CD4-positive, CD25-positive, alpha-beta regulatory T cell (primary cell): ENCODE data around the gene GARNL3. TPM values are rescaled to one million over a fixed set of nuclear protein-coding genes. Genes with fewer than 3 reads are reported as not detected.
A peak's percentile ranks its signal among the peaks of the same experiment; 100 is the strongest.

ENCODE experiments used
- ATAC-seq, 2 donors: fragments of 150-1000 bp; cut with Tn5 transposase; one replicate each; pipeline ENCODE4 v1.10.0; 2021; ENCODE audit warnings: low read depth in 2 of 2, moderate number of reproducible peaks in 2 of 2, moderate library complexity in 1 of 2
- DNase-seq, 3 donors: peaks; one replicate each; pipeline versions ENCODE4 v3.0.0 to v3.0.0-alpha.2; 2012 to 2022; ENCODE audit warnings: mixed read lengths in 1 of 3
- H3K27ac ChIP-seq: one replicate; pipeline ENCODE4 v1.7.0; 2013; ENCODE audit warnings: mild to moderate bottlenecking, low read length; ENCODE audit not compliant: insufficient read depth, poor library complexity, severe bottlenecking
- H3K27me3 ChIP-seq: one replicate; pipeline ENCODE4 v1.7.0; 2013; ENCODE audit warnings: low read length; ENCODE audit not compliant: control insufficient read depth, insufficient read depth
- H3K36me3 ChIP-seq: one replicate; pipeline ENCODE4 v1.7.0; 2013; ENCODE audit warnings: mild to moderate bottlenecking, low read length, moderate library complexity; ENCODE audit not compliant: control insufficient read depth, insufficient read depth
- H3K4me1 ChIP-seq: 2 replicates; pipeline ENCODE4 v1.7.0; 2013; ENCODE audit warnings: mild to moderate bottlenecking, low read length; ENCODE audit not compliant: insufficient read depth, control insufficient read depth, poor library complexity, severe bottlenecking
- H3K4me3 ChIP-seq: one replicate; pipeline ENCODE4 v1.7.0; 2013; ENCODE audit warnings: low read depth, mild to moderate bottlenecking, low read length, moderate library complexity
- H3K9me3 ChIP-seq, 2 experiments: 1 replicate in 1 of 2; 2 replicates in 1 of 2; pipeline ENCODE4 v1.7.0; 2013; ENCODE audit warnings: low read length in 2 of 2, mild to moderate bottlenecking in 1 of 2, moderate library complexity in 1 of 2; ENCODE audit not compliant: control insufficient read depth in 2 of 2
- H3K27ac Mint-ChIP-seq, 3 donors: one replicate each; pipeline ENCODE4 v1.8.0; 2020 to 2022; ENCODE audit warnings: mild to moderate bottlenecking in 3 of 3, mixed read lengths in 3 of 3, moderate library complexity in 2 of 3
- H3K27me3 Mint-ChIP-seq: one replicate; pipeline ENCODE4 v1.8.0; 2022; ENCODE audit warnings: mild to moderate bottlenecking, mixed read lengths
- H3K36me3 Mint-ChIP-seq: one replicate; pipeline ENCODE4 v1.8.0; 2020; ENCODE audit warnings: mixed read lengths
- H3K4me1 Mint-ChIP-seq, 4 donors: one replicate each; pipeline ENCODE4 v1.8.0; 2020 to 2022; ENCODE audit warnings: mixed read lengths in 4 of 4, mild to moderate bottlenecking in 1 of 4
- H3K4me3 Mint-ChIP-seq, 4 donors: one replicate each; pipeline ENCODE4 v1.8.0; 2020 to 2022; ENCODE audit warnings: mild to moderate bottlenecking in 4 of 4, mixed read lengths in 4 of 4, moderate library complexity in 3 of 4
- H3K9me3 Mint-ChIP-seq, 7 donors: one replicate each; pipeline ENCODE4 v1.8.0; 2020 to 2022; ENCODE audit warnings: mixed read lengths in 7 of 7, mild to moderate bottlenecking in 3 of 7, moderate library complexity in 2 of 7
- polyA plus RNA-seq, 4 donors: library from polyadenylated mRNA; unstranded; fragments of 300-500 nt; fragmentation: Illumina TruSeq; gene quantifications; one replicate each; pipeline ENCODE4 v1.2.3, GENCODE V29; 2021
- total RNA-seq: library from RNA; stranded (reverse); gene quantifications from one replicate; pipeline ENCODE4 v1.2.3, GENCODE V29; 2022

The GARNL3 gene
- total and polyA plus RNA-seq, 5 donors from 2014 or later: 0.69 to 4.3 (median 0.99) TPM; not detected in 2

DNA sequence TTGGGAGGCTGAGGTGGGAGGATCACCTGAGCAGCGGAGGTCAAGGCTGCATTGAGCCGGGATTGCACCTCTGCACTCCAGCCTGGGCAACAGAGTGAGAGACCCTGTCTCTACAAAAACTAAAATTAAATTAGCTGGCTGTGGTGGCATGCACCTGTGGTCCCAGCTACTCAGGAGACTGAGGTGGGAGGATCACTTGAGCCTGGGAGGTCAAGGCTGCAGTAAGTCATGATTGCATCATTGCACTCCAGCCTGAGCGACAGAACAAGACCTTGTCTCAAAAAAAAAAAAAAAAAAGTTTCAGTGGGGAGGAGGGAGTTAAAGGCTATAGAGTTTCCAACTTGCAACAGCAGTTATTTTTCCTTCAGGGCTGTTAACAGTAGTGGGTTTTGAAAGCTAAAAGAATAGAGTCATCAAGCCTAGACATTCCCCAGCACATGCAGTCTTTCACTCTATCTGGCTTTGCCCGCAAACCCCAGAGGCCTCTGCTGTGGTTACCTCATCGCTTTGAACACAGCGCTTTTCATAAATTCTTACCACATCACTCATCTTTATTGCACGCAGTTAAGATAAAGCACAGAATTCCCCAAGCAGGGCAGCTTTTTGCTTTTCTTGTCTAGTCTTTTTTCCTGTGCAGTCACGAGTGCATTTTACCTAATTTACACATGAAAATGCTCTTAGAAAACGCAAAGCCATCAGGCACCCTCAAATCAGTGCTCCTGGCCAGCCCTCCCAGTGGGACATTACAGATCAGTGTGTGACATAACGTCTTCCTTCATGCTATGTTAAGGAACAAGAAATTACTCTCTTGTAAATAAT lies 123.7 kb downstream of the GARNL3 start:
- peak overlapping the region; percentile 61 for H3K4me3 ChIP-seq
- no peak overlapping the region for H3K27ac ChIP-seq
- ATAC-seq (peak; percentile 94 to 97), DNase-seq (peak; percentile 75 to 85 (median 81))
- H3K9me3 ChIP-seq: no peaks in the 10 kb centered on the region
- peaks cover 42% of the 10 kb centered on the region for H3K27me3 ChIP-seq
- H3K4me3 Mint-ChIP-seq: peak overlapping the region in 3 of 4 donors; percentile 12 to 60 (median 14)
- H3K27me3 Mint-ChIP-seq: peaks cover 70% of the 10 kb centered on the region
- H3K4me1 ChIP-seq: peaks cover 19% of the 10 kb centered on the region
- no peaks in the 10 kb centered on the region for H3K36me3 Mint-ChIP-seq
- H3K36me3 ChIP-seq: no peaks in the 10 kb centered on the region
- H3K4me1 Mint-ChIP-seq: peaks cover 11 to 34% (median 15%) of the 10 kb centered on the region in 4 donors
- H3K9me3 Mint-ChIP-seq: no peaks in the 10 kb centered on the region
- H3K27ac Mint-ChIP-seq: peak overlapping the region in 2 of 3 donors; percentile 9 to 18

DNA sequence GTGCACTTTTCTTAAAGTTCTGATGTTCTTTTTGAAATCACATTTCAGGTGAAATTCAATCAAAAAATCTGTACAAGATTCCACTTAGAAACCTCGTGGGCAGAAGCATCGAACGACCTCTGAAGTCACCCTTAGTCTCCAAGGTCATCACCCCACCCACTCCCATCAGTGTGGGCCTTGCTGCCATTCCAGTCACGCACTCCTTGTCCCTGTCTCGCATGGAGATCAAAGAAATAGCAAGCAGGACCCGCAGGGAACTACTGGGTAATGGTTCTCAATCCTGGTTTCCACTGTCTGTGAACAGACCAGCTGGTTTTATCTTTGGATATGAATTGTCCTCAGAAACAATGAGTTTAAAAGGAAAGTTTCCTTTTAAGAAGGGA lies 124.3 kb downstream of the GARNL3 start:
- no peaks in the 10 kb centered on the region for H3K9me3 Mint-ChIP-seq

DNA sequence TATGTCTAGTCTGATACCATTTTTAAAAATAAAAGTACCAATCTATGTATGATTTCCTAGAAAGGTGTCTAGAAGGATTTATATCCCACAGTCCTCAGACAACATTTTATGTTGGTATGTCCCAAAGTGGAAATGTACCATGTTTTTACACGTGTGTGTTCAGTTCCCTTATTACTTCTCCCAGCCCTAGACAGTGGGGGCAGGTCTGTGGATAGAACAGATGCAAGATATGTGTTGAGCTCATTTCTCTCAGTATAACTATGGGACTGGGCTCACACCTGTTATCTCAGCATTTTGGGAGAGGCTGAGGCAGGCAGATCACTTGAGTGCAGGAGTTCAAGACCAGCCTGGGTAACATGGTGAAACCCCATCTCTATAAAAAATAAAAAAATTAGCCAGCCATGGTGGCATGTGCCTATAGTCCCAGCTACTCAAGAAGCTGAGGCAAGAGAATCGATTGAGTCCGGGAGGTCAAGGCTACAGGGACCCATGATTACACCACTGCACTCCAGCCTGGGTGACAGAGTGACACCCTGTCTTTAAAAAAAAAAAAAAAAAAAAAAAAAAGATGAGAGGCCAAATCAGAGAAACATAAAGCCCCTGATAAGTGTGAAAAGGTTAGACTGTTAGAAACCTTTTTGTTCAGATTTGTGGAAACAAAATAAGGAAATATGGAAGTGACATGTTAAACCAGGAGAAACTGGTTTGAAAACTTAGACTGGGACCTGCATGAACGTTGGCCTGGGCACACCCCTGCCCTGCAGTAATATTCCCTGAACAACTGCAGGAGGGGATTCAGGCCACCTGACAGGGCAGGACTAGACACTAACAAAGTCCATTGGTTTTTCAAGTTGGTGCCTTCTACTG lies 125.0 kb downstream of the GARNL3 start:
- DNase-seq (no peak), ATAC-seq (no peak)
- H3K27me3 ChIP-seq: peaks cover 36% of the 10 kb centered on the region
- no peaks in the 10 kb centered on the region for H3K9me3 ChIP-seq
- Mint-ChIP-seq H3K4me1 (peaks cover 11 to 34% (median 15%) of the 10 kb centered on the region in 4 donors), H3K27ac (no peak overlapping the region), H3K9me3 (no peaks in the 10 kb centered on the region), H3K27me3 (peaks cover 73% of the 10 kb centered on the region), H3K4me3 (no peak overlapping the region), H3K36me3 (no peaks in the 10 kb centered on the region)
- H3K27ac ChIP-seq: no peak overlapping the region
- H3K36me3 ChIP-seq: no peaks in the 10 kb centered on the region
- peaks cover 19% of the 10 kb centered on the region for H3K4me1 ChIP-seq
- peak overlapping the region; percentile 61 for H3K4me3 ChIP-seq

More for the DNA sequence above, 124.3 kb downstream of the GARNL3 start:
- Histone ChIP-seq H3K36me3 (no peaks in the 10 kb centered on the region), H3K27me3 (peaks cover 38% of the 10 kb centered on the region), H3K4me3 (peak overlapping the region; percentile 61), H3K4me1 (peaks cover 19% of the 10 kb centered on the region), H3K27ac (no peak overlapping the region), H3K9me3 (no peaks in the 10 kb centered on the region)
- Mint-ChIP-seq H3K27me3 (peaks cover 73% of the 10 kb centered on the region), H3K4me1 (peaks cover 11 to 34% (median 15%) of the 10 kb centered on the region in 4 donors), H3K27ac (no peak overlapping the region), H3K4me3 (peak overlapping the region in 3 of 4 donors; percentile 14 to 60 (median 16)), H3K36me3 (no peaks in the 10 kb centered on the region)
- DNase-seq (no peak), ATAC-seq (no peak)

DNA sequence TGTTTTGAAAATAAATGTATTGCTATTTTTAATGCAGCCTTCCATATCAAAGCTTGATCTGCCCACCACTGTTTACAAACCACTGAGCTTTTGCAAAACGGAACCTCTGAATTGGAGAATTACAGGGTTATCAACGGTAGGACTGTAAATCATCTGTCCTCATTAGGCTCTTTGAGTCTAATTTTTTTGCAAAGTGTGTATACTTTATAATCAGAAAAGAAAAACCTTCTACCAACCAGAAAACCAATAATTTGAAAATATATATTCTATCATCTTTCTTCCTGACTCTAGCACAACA lies 125.6 kb downstream of the GARNL3 start:
- Histone ChIP-seq H3K27me3 (peaks cover 36% of the 10 kb centered on the region), H3K36me3 (no peaks in the 10 kb centered on the region), H3K9me3 (no peaks in the 10 kb centered on the region), H3K4me1 (peaks cover 19% of the 10 kb centered on the region), H3K27ac (no peak overlapping the region), H3K4me3 (no peak overlapping the region)
- DNase-seq (no peak), ATAC-seq (no peak)
- no peak overlapping the region for H3K27ac Mint-ChIP-seq
- H3K4me3 Mint-ChIP-seq: no peak overlapping the region
- no peaks in the 10 kb centered on the region for H3K9me3 Mint-ChIP-seq
- H3K36me3 Mint-ChIP-seq: no peaks in the 10 kb centered on the region
- peaks cover 11 to 34% (median 15%) of the 10 kb centered on the region in 4 donors for H3K4me1 Mint-ChIP-seq
- H3K27me3 Mint-ChIP-seq: peaks cover 67% of the 10 kb centered on the region

DNA sequence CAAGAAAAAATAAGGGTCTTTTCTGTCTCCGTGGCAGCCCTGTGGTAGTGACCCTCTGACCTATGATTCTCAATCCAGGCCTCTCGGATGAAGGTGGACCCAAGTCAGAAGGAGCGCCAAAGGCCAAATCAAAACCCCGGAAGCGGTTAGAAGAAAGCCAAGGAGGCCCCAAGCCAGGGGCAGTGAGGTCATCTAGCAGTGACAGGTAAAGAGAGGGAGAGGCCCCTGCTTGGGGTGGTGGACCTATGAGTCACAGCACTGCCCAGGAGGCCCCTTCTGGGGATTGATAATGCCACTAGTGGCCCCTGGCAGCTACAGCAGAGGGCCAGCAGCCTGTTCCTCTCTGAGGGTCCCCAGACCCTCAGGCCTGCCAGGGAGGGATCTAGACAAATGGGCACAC lies 126.0 kb downstream of the GARNL3 start:
- H3K36me3 Mint-ChIP-seq: no peaks in the 10 kb centered on the region
- peaks cover 34% of the 10 kb centered on the region for H3K27me3 ChIP-seq
- no peak for DNase-seq
- peaks cover 11 to 34% (median 15%) of the 10 kb centered on the region in 4 donors for H3K4me1 Mint-ChIP-seq
- H3K27ac ChIP-seq: no peak overlapping the region
- H3K4me3 Mint-ChIP-seq: no peak overlapping the region
- H3K9me3 ChIP-seq: no peaks in the 10 kb centered on the region
- no peak overlapping the region for H3K4me3 ChIP-seq
- no peaks in the 10 kb centered on the region for H3K9me3 Mint-ChIP-seq
- H3K27me3 Mint-ChIP-seq: peaks cover 63% of the 10 kb centered on the region
- no peak for ATAC-seq
- no peak overlapping the region for H3K27ac Mint-ChIP-seq
- peaks cover 19% of the 10 kb centered on the region for H3K4me1 ChIP-seq
- H3K36me3 ChIP-seq: no peaks in the 10 kb centered on the region

DNA sequence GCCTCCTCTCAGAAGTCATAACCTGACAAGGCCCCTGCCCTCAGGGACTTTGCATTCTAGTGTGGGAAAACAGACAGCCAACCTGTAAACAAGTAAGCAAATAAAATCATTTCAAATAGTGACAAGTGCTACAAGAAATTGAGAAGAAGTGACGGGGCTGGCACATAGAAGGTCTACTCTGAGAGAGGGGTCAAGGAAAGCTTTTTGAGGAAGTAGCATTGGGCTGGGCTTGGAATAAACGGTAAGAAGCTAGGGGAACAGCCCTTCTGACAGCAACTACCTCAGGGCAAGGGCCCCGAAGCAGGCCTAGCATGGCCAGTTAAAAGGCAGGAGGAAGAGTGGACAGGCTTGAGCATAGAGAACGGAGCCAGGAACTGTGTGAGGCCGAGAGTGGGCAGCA lies 127.6 kb downstream of the GARNL3 start:
- peaks cover 16 to 35% (median 24%) of the 10 kb centered on the region in 4 donors for H3K4me1 Mint-ChIP-seq
- H3K9me3 Mint-ChIP-seq: no peaks in the 10 kb centered on the region
- H3K27ac Mint-ChIP-seq: no peak overlapping the region
- Histone ChIP-seq H3K27me3 (peaks cover 24% of the 10 kb centered on the region), H3K4me1 (peaks cover 28% of the 10 kb centered on the region), H3K36me3 (no peaks in the 10 kb centered on the region), H3K9me3 (no peaks in the 10 kb centered on the region), H3K27ac (no peak overlapping the region), H3K4me3 (no peak overlapping the region)
- H3K4me3 Mint-ChIP-seq: no peak overlapping the region
- DNase-seq: no peak
- H3K36me3 Mint-ChIP-seq: no peaks in the 10 kb centered on the region
- peaks cover 64% of the 10 kb centered on the region for H3K27me3 Mint-ChIP-seq
- ATAC-seq: no peak

DNA sequence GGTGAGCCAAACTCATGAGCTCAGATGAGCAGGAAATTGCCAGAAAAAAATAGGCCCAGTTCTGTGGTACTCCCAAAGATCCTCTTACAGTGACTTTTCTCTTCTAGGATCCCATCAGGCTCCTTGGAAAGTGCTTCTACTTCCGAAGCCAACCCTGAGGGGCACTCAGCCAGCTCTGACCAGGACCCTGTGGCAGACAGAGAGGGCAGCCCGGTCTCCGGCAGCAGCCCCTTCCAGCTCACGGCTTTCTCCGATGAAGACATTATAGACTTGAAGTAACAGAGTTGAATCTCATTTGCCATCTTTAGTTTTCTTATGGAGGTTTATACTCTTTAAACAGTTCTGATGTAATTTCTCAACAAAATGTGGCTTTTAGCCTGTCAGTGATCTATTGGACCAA lies 128.4 kb downstream of the GARNL3 start:
- no peaks in the 10 kb centered on the region for H3K36me3 Mint-ChIP-seq
- H3K36me3 ChIP-seq: no peaks in the 10 kb centered on the region
- H3K27me3 Mint-ChIP-seq: peaks cover 63% of the 10 kb centered on the region
- DNase-seq: no peak
- no peaks in the 10 kb centered on the region for H3K9me3 Mint-ChIP-seq
- H3K27ac Mint-ChIP-seq: no peak overlapping the region
- no peak overlapping the region for H3K4me3 Mint-ChIP-seq
- no peak for ATAC-seq
- peaks cover 24% of the 10 kb centered on the region for H3K27me3 ChIP-seq
- peaks cover 16 to 33% (median 23%) of the 10 kb centered on the region in 4 donors for H3K4me1 Mint-ChIP-seq
- no peak overlapping the region for H3K4me3 ChIP-seq
- no peak overlapping the region for H3K27ac ChIP-seq
- peaks cover 33% of the 10 kb centered on the region for H3K4me1 ChIP-seq
- H3K9me3 ChIP-seq: no peaks in the 10 kb centered on the region
